ENCODE measurements around the gene LXN.
A peak's percentile ranks its signal among the peaks of the same experiment; 100 is the strongest.

LXN gene

DNA sequence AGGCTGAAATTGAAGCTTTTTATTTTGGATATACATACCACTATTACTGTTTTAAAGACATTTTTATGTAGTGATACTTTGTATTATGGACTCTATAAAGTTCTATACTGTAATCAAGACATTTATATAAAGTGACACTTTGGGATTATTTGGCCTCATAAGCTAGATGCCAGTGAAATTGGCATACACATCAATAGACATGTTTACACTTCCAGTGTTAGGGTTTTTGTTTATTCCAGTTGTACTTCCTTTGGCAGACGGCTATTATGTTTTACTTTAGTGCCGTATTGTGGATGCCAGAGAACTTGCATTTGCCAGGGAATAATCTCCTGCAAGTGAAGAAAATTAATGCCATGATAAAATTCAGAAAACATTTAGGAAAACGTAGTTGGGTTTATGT, 6.0 kb downstream of the LXN start:
- no peak for DNase-seq

DNA sequence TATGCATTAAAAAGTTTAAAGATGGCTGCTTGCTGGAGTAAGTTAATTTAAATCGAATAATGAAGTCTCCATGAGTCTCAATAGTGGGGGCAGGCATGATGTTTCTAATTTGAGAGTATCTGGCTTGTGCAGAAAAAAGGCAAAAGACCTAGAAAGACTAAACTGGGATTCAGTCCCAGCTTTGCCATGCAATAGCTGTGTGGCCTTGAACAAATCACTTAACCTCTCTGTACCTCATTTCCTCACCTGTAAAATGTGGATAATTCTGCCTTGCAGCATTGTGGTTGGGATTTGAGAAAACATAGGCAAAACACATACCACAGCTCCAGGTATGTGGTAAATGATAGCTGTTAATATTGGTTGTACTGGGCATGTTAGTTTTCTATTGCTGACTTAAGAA, 8.6 kb downstream of the LXN start:
- DNase-seq, result no peak

DNA sequence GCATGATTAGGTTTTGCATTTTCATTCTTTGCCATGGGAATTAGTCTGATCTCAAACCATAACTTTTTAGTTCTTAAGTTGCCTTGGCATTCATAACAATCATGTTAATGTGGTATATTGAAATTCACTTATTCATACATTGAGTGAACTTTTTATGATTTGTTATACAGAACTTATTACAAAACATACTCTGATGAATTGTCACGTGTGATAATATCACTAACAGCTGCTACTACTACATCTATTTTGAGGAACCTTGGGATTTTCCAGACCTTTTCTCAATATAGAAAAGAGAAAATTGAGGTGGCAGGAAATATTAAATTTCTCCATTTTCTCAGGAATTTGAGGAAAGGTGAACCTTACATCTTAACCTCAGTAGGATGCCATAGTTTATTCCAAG, 9.2 kb downstream of the LXN start:
- no peak for DNase-seq

DNA sequence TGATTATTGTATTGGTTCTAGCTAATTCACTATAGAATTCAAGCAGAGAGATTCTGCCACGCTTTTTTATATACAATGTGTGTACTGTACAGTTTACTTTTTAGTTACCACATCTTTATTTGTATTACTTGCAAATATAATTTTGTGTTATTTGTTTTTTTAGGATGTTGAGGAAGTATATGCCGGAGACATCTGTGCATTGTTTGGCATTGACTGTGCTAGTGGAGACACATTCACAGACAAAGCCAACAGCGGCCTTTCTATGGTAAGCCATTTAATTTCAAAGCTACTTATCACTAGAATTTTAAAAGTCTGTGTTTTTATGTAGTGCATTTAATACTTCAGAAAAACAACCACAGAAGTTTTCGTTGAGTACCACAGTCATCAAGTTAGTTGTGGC, 11.7 kb downstream of the LXN start:
- no peak for DNase-seq

DNA sequence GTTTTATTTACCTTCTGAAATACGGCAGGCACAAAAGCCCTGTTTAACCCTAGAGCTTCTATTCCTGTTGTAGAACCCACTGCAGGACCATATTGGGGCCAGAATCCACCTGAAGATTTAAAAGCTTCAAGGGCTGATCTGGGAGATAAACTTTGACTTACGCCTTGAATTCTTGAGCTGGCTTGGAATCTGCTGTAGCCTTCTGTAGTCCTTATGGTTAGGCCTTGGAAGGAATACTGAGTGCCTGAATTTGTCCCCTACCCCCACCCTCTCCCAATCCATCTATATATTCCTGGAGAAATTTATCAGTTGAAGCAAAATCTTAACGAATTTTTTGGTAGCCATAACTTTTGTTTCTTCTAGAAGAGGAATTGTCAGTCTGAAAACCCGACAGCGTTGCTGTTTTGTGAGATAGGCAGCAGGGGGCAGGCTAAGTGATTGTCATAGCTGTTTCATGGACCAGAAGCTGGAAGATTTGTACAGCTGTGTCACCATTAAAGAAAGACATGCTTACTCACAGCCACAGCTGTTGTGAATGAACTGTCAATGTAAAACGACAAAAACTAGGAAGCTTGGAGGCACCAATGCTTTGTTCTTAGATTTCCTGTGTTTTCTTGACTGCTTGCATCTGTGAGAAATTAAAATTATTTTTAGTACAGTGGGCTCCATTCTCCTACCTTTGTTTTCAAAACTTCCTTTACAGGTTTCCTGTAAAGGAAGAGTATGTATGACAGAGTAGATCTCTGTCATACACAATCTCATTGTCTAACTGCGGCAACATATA, 12.8 kb downstream of the LXN start:
- DNase-seq, result peak; percentile 22

DNA sequence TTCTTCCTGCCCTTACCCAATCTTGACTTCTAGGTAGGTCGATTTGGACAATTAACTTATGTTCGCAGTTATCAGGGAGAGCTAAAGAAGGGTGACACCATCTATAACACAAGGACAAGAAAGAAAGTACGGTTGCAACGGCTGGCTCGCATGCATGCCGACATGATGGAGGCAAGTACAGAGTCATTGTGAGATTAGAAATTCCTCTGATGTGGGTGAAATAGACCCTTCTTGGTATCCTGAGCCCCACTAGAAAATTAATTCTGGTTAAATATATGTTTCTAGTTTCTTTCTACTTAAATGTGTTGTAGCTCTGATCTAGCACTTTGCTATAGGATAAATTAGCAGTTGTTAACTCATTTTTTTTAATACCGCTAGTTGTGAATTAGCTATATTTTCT, 13.6 kb downstream of the LXN start:
- DNase-seq, result no peak

DNA sequence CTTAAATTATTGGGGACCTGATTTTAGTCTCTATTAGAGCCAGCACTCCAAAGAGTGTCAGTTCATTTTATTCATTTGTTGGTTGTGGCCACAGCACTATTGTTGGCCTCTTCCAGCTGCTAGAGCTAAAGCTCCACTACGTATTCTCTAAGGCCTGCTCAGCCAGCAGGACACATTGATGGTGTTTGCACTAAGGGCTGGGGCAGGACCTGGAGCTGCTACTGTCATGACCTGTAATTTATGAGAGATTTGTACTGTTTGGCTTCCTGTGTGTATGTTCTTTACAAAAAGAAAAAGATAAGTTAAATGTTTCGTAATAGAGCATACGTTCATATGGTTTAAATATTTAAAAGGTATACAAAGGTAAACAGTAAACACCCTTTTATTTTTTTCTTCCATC, 20.0 kb downstream of the LXN start:
- no peak for DNase-seq

DNA sequence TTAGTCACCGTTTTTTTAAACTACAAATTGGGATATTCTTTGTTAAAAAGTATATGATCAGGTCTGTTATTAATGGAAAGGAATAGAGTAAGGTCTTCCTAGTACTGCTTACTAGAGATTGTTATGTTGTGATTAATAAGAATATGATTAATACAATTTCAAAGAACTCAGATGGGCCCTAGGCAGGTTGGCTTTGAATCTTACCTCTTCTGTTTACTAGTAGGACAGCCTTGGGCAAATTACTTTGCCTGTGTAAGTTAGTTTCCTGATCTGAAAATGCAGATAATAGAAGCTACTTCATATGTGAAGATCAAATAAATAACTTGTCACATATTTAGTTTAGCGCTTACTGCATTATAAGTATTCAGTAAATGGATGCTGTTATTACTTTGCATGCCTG, 21.3 kb downstream of the LXN start:
- DNase-seq, result no peak

DNA sequence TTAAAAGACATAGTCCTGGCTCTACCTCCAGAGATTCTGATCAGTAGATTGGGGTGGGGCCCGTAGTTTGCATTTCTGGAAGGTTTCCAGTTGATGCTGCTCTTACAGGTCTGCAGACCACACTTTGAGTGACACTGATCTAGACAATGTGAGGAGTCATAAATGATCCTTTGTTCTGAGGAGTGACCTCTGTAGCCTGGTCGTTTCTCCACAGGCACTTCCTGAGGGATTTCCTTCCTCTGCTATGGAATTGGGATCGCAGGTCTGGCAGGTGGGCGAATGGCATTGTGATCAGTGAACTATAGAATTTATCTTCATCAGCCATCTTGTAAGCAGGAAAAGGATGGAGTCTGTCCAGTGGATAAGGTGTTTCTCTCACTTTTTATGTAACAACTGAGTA, 22.7 kb downstream of the LXN start:
- no peak for DNase-seq

DNA sequence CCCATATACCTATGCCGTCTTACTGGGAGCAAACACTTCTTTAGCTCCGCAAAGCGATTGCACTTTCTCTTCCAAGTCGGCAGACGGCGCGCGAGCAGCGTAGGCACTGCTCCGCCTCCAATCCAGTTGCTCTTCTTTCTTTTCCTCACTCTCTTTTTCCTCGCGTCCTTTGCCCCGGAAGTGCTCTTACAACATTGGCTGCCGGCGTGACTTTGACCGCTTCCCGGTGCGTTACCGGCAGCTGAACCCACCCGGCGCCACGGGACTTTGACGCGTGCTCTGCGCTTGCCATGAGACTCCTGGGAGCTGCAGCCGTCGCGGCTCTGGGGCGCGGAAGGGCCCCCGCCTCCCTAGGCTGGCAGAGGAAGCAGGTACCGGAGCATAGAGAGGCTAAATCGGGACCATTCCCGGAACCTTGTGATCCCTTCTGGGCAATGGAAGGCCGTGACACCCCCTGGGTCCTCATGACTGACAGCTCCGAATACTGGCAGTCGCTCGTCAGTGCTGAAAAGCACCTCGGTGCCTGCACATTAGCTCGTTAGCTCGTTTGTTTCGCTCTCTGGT, 28.0 kb downstream of the LXN start, which contains the start of gene GFM1:
Gene GFM1, plus strand, starts transcription at position 183 of the 564 bp plus-strand sequence. Its CDS starts 108 bp downstream, at position 291.
- peak; percentile 77 for DNase-seq

DNA sequence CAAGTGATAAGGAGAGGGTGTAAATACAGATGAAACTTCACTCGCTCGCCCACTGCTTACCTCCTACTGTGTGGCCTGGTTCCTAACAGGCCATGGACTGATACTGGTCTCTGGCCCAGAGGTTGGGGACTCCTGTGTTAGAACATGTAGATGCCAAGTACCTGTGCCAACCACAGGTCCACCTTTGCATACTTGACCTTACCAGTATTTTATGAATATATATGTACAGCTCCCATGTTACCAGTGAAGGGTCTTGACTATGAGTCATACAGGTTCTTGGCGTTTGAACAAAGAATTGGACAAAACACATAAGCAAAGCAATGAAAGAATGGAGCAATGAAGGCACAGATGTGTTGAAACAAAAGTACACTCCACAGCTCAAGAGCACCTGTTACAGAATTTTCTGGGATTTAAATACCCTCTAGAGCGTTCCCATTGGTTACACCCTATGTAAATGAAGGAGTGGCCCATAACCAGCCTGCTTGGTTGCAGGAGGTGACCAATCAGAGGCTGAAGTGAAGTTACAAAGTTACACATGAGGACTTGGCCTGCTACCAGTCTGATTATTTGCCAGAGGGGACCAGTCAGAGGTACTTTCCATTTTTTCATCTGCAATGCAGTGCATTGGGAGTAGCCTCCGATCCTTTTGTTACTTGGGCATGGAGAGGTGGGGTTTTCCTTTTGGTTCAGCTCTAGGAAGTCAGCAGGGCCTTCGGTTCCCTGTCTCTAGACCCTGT, 29.8 kb downstream of the LXN start:
- no peak for DNase-seq

DNA sequence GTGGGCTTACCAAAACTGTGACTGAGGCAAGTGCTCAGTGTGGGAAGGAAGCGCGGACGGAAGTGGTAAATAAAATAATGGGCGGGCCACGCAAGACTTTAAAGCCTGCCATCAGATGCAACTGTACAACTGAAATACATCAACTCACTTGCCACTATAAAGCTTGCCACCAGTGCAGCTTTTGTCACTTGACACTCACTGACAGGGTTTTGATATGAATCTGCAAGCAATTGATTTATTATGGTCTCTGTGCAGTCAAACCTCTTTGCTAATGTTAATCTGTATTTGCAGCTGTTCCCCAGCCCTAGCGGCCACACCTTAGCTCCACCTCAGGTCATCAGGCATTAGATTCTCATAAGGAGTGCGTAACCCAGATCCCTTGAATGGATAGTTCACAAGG, 30.4 kb downstream of the LXN start:
- no peak for DNase-seq

DNA sequence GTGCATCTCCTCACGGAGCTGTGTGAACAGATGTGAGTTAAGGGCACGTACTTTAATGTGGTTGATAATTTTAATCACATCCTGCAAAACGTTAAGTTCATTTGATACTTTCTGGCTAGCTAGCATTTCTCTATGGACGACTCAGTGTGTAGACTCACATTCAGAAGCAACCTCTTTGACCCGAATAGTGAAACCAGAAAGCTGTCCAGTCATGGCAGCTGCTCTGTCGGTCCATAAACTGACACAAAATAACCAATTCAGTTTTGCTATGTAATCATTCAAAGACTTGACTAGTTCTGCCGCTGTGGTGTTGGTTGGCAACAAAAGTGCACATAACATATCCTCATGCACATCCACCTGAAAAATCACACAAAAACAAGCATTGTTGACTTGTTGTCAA, 31.8 kb downstream of the LXN start:
- DNase-seq, result no peak

DNA sequence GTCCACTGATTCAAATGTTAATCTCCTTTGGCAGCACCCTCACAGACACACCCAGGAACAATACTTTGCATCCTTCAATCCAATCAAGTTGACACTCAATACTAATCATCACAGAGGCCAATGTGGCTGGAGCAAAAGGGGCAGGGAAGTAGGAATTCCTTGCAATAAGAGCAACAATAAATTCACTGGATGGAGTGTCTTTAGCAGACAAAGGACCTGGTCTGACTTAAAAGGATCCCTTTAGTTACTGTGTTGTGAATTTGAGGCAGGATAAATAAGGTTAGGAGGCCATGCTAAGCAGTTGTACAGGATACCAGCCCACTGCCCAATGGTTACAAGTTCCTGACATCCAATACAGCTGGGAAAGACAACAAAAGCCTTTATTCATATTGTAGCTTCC, 40.5 kb downstream of the LXN start:
- no peak for DNase-seq

DNA sequence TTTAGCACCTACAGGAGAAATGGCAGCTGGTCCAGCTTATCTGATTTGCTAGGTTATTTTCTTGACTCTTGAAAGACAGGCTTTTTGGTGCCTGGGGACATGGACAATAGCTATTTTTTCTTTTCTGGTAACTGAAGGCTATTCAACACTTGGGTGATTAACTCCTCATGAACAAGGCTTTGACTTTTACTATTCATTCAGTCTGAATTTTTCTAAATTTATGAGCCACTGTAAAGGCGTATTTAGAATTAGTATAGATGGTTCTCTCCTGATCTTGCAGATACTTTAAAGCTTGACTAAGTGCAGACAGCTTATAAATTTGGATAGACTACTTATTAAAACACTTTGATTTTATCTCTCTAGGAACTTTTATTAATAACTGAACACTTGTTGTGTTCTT, 46.6 kb downstream of the LXN start:
- no peak for DNase-seq

DNA sequence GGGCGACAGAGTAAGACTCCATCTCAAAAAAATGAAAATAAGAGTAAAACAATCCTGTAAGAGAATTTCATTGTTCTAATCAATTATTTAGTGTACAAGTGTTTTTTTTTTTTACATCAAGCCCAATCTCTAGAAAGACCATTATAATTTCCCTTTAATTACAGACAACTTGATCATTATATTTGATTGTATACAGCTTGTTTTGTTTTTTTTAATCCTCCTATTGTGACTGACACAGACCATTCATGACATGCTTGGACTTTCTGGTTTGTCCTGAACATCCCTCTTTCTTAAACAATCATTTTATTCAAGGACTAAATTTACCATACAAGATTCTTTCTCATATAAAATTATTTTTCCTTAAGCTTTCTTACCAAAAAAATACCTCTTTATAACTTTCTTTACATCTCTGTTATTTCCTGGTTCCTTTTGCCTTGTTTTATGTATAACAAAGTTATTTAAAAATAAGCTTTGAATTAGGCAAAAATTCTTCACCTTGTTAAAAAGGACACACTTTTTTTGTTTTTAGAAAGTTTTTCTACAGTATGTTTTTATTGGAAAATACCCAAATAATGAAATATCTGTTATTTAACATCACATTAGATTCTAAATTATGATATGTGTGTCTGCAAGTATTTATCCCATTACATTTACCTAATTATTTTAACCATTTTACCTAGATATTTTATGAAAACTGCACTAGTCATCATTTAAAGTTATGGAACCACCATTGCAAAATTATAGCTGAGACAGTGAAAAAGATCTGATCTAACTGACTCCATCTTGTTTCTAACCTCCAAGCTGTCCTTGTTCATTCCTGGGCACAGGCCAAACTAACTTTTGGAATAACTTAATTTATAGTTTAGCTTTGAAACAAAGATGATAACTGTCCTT, 54.2 kb downstream of the LXN start:
- no peak for DNase-seq
